ENCODE measurements around the gene GAST.

GAST gene

GRCh38 chr17:41762841-41763240, 50.7 kb downstream of the GAST start:
- Histone ChIP-seq H3K4me1 (ENCODE audit: insufficient read depth, poor library complexity, severe bottlenecking) (no peaks in the 10 kb centered on the region), H3K27me3 (ENCODE audit: insufficient read depth, poor library complexity, severe bottlenecking) (no peaks in the 10 kb centered on the region), H3K9me3 (ENCODE audit: severe bottlenecking) (no peaks in the 10 kb centered on the region), H3K36me3 (ENCODE audit: low read depth) (peaks cover 97% of the 10 kb centered on the region), H3K4me3 (ENCODE audit: severe bottlenecking) (no peak overlapping the region), H3K27ac (ENCODE audit: poor library complexity, severe bottlenecking) (no peak overlapping the region)
- ATAC-seq (ENCODE audit: low read depth): no peak
- no peak for DNase-seq (ENCODE audit: low spot score)
- no peak for TF ChIP-seq CTCF (IDR thresholded peaks at IDR 0.05; ENCODE audit: poor library complexity, severe bottlenecking)

DNA sequence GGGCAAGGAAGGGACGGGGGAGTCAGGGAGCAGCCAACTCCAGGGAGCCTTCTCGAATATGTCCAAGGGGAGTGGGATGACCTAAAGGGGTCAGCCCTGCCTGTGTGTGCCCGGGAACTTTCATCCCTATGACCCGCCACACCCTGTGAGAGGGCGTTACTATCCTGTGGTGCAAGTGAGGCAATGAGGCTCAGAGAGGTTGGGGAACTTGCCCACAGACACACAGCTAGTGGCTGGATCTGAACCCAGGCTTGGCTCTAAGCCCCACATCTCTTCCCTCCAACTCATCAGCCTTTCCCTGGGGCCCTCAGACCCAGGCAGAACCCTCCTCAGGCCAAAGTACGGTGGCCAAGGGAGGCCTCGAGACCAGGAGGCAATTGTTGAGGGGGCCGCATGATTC, 51.2 kb downstream of the GAST start:
- Histone ChIP-seq H3K4me1 (ENCODE audit: insufficient read depth, poor library complexity, severe bottlenecking) (no peaks in the 10 kb centered on the region), H3K4me3 (ENCODE audit: severe bottlenecking) (no peak overlapping the region), H3K9me3 (ENCODE audit: severe bottlenecking) (no peaks in the 10 kb centered on the region), H3K27ac (ENCODE audit: poor library complexity, severe bottlenecking) (no peak overlapping the region), H3K27me3 (ENCODE audit: insufficient read depth, poor library complexity, severe bottlenecking) (no peaks in the 10 kb centered on the region), H3K36me3 (ENCODE audit: low read depth) (peaks cover 97% of the 10 kb centered on the region)
- DNase-seq (ENCODE audit: low spot score) (no peak), ATAC-seq (ENCODE audit: low read depth) (no peak)
- no peak for TF ChIP-seq CTCF (IDR thresholded peaks at IDR 0.05; ENCODE audit: poor library complexity, severe bottlenecking)
